Uterus (tissue), 2 donors: ENCODE results near the gene EVI2B.

Experiments
- POLR2A ChIP-seq, 2 donors: fragments of 450-650 bp; IDR thresholded peaks; one replicate each; pipeline ENCODE4 v1.6.1; 2016; ENCODE audit warnings: antibody characterized with exemption in 2 of 2, mild to moderate bottlenecking in 1 of 2, moderate library complexity in 1 of 2
- TF ChIP-seq, protein P1 (sequence below), 4 experiments: fragments of 200-600 bp in 2 of 4; fragments of 450-650 bp in 2 of 4; sonication (generic) in 2 of 4; IDR thresholded peaks; one replicate each; pipeline ENCODE4 v1.5.1; 2016 to 2019; ENCODE audit warnings: antibody characterized with exemption in 4 of 4, mild to moderate bottlenecking in 2 of 4, moderate library complexity in 1 of 4

DNA sequence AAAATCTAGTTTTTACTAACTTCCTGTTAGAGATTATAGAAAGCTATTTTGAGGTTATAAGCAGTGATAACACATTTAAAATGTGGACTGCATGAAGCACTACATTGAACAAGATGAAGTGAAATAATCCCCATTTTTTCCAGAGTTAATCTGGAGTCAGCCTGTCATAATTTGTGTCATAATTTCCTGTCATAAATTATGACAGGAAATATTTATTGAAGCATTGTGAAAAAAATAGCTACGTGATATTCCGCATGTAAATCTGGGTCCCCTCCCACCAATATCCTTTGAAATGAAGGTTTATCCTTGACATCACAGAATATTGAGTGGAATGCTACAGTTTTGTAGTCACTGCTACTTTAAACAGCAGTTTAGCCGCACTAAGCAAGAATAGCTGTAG, 56.9 kb downstream of the EVI2B start:
- TF ChIP-seq, protein P1, sequence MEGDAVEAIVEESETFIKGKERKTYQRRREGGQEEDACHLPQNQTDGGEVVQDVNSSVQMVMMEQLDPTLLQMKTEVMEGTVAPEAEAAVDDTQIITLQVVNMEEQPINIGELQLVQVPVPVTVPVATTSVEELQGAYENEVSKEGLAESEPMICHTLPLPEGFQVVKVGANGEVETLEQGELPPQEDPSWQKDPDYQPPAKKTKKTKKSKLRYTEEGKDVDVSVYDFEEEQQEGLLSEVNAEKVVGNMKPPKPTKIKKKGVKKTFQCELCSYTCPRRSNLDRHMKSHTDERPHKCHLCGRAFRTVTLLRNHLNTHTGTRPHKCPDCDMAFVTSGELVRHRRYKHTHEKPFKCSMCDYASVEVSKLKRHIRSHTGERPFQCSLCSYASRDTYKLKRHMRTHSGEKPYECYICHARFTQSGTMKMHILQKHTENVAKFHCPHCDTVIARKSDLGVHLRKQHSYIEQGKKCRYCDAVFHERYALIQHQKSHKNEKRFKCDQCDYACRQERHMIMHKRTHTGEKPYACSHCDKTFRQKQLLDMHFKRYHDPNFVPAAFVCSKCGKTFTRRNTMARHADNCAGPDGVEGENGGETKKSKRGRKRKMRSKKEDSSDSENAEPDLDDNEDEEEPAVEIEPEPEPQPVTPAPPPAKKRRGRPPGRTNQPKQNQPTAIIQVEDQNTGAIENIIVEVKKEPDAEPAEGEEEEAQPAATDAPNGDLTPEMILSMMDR (IDR thresholded peaks at IDR 0.05), result no peak
- no peak for TF ChIP-seq POLR2A (IDR thresholded peaks at IDR 0.05)
